ENCODE results near the gene TLE7.
A peak's percentile ranks its signal among the peaks of the same experiment; 100 is the strongest.

The TLE7 gene

DNA sequence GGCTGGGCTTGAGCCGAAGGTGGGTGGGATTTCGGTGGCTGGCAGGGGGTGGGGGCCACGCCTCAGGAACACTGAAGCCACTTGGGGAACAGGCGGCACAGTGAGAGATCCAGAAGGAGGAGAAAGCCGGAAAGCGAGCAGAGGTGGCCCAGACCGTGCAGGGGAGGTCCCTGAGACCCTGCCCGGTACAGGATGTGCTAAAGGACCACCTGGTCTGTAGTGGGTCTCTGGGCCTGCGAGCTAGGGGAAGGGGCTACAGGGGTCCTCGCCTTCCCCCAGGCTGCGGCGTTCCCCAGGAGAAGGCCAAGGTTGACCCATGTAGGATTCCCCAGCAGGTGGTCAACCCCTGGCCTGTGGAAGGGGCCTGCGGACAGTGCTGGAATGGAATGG, at the start of gene TLE7:
TSS of gene TLE7 (minus strand) at position 4 of the 390 bp plus-strand sequence. CDS start 8,730 bp downstream, outside the sequence.
- ChIA-PET POLR2A (ENCODE audit: low non-redundant PET) (no interaction called here), CTCF (no interaction called here)
- no peak for DNase-seq (ENCODE audit: low spot score)
- TF ChIP-seq CTCF (conservative IDR thresholded peaks at IDR 0.05; ENCODE audit: low read depth) = no peak
- H3K27ac ChIP-seq = no peak within 1 kb of the TSS

DNA sequence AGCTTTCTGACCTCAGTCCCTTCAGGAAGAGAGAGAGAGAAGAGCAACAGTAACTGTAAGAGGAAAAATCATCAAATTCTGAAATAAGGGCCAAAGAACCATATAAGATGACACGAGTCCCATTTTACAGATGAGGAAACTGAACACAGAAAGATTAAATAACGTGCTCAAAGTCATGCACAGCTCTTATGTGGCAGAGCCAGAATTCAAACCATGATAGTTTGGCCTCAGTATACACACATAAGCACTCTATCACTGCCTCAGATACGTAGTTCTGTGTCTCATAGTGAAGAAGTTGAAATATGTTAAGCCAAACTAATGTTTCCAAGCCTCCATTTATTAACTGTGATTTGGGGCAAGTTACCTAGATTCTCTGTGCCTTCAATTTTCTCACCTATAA, 49.2 kb upstream of the TLE7 start:
- H3K27ac ChIP-seq = no peak overlapping the region
- ChIA-PET POLR2A (ENCODE audit: low non-redundant PET) (no interaction called here), CTCF (no interaction called here)
- TF ChIP-seq CTCF (conservative IDR thresholded peaks at IDR 0.05; ENCODE audit: low read depth) = no peak
- DNase-seq (ENCODE audit: low spot score) = no peak

DNA sequence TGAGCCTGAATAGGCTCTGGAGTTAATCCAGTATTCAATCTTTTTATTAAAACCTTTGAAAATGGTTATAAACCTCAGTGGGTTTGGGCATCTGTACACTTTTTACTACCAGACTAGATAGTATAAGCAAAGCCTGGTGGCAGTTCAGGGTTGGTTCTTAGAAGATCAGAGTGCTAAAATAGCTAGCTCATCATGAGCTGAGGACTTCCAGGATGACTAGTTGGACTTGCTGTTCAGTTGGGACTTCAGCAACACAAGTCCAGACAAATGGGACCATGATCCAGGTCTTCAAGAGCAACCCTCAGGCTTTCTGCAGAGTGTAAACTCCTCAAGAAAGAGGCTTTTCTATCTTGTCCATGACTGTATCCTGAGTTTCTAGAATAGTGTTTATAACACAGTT, 48.5 kb upstream of the TLE7 start:
- no peak overlapping the region for H3K27ac ChIP-seq
- POLR2A ChIA-PET (ENCODE audit: low non-redundant PET) = no interaction called here
- no peak for DNase-seq (ENCODE audit: low spot score)
- TF ChIP-seq CTCF (conservative IDR thresholded peaks at IDR 0.05; ENCODE audit: low read depth) = no peak
- CTCF ChIA-PET = interaction anchor here (0.8 kb wide), 1 partner anchor 78 kb away, joined by 4 read pairs; no protein-coding TSS in a partner anchor

GRCh38 chr16:71489122-71489521, 47.3 kb upstream of the TLE7 start, which contains the start of gene ZNF19:
Gene ZNF19, minus strand, starts transcription at chr16:71489324. Its CDS starts 7,210 bp downstream, at chr16:71482114.
- POLR2A ChIA-PET (ENCODE audit: low non-redundant PET) = no interaction called here
- H3K27ac ChIP-seq = no peak within 1 kb of the TSS
- CTCF ChIA-PET = no interaction called here
- DNase-seq (ENCODE audit: low spot score) = no peak
- TF ChIP-seq CTCF (conservative IDR thresholded peaks at IDR 0.05; ENCODE audit: low read depth) = no peak

DNA sequence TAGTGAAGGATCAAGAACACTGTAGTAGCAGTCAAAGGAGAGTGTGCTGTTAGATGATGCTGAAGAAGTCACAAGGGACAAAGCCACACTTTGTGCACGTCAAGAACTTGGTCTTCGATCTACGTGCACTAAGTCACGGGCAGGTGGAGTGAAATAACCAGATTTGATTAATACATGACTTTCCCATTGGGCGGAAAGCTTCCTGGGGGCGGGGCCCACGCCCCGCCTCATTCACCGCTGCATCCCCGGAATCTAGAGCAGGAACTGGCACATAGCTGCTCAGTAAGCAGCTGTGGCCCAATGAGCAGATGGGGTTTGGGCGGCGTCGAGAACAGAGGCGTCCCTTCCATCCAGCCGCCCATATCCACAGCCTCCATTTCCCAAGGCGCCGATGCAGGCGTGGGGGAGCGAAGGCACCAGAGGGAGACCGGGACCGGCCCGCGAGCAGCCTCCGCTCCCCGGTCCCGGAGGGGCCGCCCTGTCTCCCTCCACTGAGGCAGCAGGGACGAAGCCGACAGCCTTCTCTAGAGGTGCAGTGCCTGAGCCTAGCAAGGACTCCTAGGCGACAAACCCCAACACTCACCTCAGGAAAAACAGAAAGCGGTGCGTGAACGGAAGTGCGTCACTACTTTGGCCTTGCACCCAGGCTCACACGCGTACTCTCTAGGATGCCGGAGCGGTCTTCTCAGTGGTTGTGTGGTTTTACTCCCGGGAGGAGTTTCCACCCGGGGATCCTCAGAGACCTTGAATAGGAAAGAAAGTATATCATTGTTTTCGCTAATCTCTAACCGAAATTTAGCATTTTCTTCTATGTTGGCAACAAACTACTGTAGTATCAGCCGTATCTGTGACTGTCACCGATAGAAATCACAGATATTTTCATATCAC, 42.4 kb upstream of the TLE7 start:
- CTCF ChIA-PET = interaction anchor here (1.1 to 1.3 kb wide), 2 partner anchors 22 to 127 kb away, joined by 3 to 5 read pairs; partner anchors contain the start of gene ZNF23
- H3K27ac ChIP-seq = peak overlapping the region; percentile 83
- POLR2A ChIA-PET (ENCODE audit: low non-redundant PET) = interaction anchor here (0.7 to 1.5 kb wide), 2 partner anchors 20 to 22 kb away, joined by 3 to 7 read pairs; partner anchors contain the start of gene ZNF23
- TF ChIP-seq CTCF (conservative IDR thresholded peaks at IDR 0.05; ENCODE audit: low read depth) = no peak
- peak; percentile 83 for DNase-seq (ENCODE audit: low spot score)

DNA sequence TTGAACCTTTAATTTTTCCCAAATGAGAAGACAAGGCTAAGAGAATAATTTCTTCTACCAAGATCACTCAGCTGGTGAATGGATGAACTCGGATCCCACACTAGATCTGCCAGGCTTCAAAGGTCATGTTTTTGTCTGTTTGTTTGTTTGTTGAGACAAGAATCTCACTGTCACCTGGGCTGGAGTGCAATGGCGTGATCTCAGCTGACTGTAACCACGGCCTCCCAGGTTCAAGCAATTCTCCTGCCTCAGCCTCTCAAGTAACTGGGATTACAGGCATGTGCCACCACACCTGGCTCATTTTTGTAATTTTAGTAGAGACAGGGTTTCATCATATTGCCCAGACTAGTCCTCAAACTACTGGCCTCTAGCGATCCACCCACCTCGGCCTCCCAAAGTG, 40.7 kb upstream of the TLE7 start:
- DNase-seq (ENCODE audit: low spot score) = no peak
- POLR2A ChIA-PET (ENCODE audit: low non-redundant PET) = no interaction called here
- no peak overlapping the region for H3K27ac ChIP-seq
- no peak for TF ChIP-seq CTCF (conservative IDR thresholded peaks at IDR 0.05; ENCODE audit: low read depth)
- CTCF ChIA-PET = no interaction called here

Data from RWPE1 (cell line).